Measurements from ENCODE around the gene SP5. TPM values are rescaled to one million over a fixed set of nuclear protein-coding genes. Genes with fewer than 3 reads are reported as not detected.
A peak's percentile ranks its signal among the peaks of the same experiment; 100 is the strongest.

SP5 gene
- total and polyA plus RNA-seq, 9 of the 15 experiments (the other 6 are each of a cell fraction or from before 2014, with no cell fraction given): 0.03 to 1.7 (median 0.16) TPM; not detected in 1

GRCh38 chr2:170744248-170745002 lies 29.3 kb downstream of the SP5 start (continued):
- TF ChIP-seq FOXK2 (conservative IDR thresholded peaks at IDR 0.05 in 1 of 2, IDR thresholded peaks at IDR 0.05 in 1 of 2; ENCODE audit: low read depth in 2 of 2) (peak in 1 of 2 experiments; percentile 71; a peak in 2 of 4 replicates), SIRT6 (IDR thresholded peaks at IDR 0.05; ENCODE audit: low read depth, low read length) (no peak), NFATC3 (IDR thresholded peaks at IDR 0.05) (peak; percentile 63; the same call in 1 of the 2 replicates), NFIC (IDR thresholded peaks at IDR 0.05) (no peak), KAT8 (IDR thresholded peaks at IDR 0.05; ENCODE audit: low read depth) (peak; percentile 70; the same call in 1 of the 2 replicates), THAP7 (CRISPR knock-in tag; IDR thresholded peaks at IDR 0.05) (no peak), TAL1 (IDR thresholded peaks at IDR 0.05) (no peak), ZNF24 (IDR thresholded peaks at IDR 0.05) (no peak), DPF2 (IDR thresholded peaks at IDR 0.05) (peak; percentile 67; the same call in 1 of the 2 replicates), THAP12 (CRISPR knock-in tag; IDR thresholded peaks at IDR 0.05) (no peak), LEF1 (IDR thresholded peaks at IDR 0.05) (0 out of 2 replicates have a peak, but pooled peaks have one; percentile 38), CTCFL (IDR thresholded peaks at IDR 0.05; ENCODE audit: borderline replicate concordance, insufficient read depth, low read depth, low read length, poor library complexity, severe bottlenecking) (no peak), RFX1 (IDR thresholded peaks at IDR 0.05) (no peak), ZNF644 (tag; IDR thresholded peaks at IDR 0.05; ENCODE audit: low read depth) (0 out of 2 replicates have a peak, but pooled peaks have one; percentile 19), TEAD4 (IDR thresholded peaks at IDR 0.05; ENCODE audit: low read length) (peak; percentile 53), TEAD4 (CRISPR knock-in tag; IDR thresholded peaks at IDR 0.05; ENCODE audit: borderline replicate concordance) (no peak), ZBTB5 (IDR thresholded peaks at IDR 0.05) (no peak; the same call in 1 of the 2 replicates), BRD9 (IDR thresholded peaks at IDR 0.05; ENCODE audit: low read depth, partially characterized antibody) (peak; percentile 76)
- TF ChIP-seq, protein P1, sequence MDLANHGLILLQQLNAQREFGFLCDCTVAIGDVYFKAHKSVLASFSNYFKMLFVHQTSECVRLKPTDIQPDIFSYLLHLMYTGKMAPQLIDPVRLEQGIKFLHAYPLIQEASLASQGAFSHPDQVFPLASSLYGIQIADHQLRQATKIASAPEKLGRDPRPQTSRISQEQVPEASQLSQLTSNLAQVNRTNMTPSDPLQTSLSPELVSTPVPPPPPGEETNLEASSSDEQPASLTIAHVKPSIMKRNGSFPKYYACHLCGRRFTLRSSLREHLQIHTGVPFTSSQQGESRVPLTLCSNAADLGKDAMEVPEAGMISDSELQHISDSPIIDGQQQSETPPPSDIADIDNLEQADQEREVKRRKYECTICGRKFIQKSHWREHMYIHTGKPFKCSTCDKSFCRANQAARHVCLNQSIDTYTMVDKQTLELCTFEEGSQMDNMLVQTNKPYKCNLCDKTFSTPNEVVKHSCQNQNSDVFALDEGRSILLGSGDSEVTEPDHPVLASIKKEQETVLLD (IDR thresholded peaks at IDR 0.05): 0 out of 2 replicates have a peak, but pooled peaks have one; percentile 6
